ENCODE data around the gene C19orf33.
"Not testable (repeated sequence)": the region's sequence is repeated elsewhere in the genome, so short reads cannot be mapped to it uniquely, and the experiment has no call there.

Gene C19orf33

GRCh38 chr19:38339011-38339410, 35.0 kb downstream of the C19orf33 start:
- not testable (repeated sequence) for DNase-seq (ENCODE audit: low spot score)

DNA sequence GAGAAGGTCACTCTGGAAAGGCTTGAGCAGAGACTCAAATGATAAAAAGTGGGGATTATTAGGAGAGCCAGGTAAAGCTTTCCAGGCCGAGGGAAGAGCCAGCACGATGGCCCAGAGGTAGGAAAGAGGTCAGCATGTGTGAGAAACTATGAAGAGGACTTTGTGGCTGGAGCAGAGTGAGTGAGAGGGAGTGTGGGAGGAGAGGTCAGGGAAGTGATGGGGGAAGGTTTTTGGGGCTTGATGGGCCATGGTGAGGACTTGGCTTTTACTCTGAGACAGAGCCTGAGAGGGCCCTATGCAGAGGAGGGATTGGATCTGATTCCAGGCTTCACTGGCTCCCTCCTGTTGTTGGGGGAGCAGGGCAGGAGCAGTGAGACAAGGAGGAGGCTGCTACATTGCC, 36.9 kb downstream of the C19orf33 start:
- DNase-seq (ENCODE audit: low spot score), result no peak

GRCh38 chr19:38346837-38347236, 42.8 kb downstream of the C19orf33 start:
- no peak for DNase-seq (ENCODE audit: low spot score)

- no peak for DNase-seq (ENCODE audit: low spot score)
Observed at GRCh38 chr19:38350883-38351282, 46.8 kb downstream of the C19orf33 start.

GRCh38 chr19:38351865-38352395, 47.9 kb downstream of the C19orf33 start:
- no peak for DNase-seq (ENCODE audit: low spot score)

DNA sequence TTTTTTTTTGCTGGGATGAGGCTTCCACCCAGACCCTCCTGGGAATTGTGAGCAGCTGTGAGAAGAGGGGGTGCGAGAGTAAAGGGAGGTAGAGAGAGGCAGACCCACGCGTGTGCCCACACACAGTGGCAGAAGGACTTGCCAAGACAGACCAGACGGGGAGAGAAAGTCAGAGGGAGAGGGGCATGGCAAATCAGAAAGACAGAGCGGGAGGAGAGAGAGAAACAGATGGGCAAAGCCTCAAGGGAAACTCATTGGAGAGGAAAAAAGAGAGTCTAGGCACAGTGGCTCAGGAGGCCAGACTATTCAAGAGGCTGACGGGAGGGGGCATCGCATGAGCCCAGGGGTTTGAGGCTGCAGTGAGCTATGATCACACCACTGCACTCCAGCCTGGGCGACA, 48.6 kb downstream of the C19orf33 start:
- no peak for DNase-seq (ENCODE audit: low spot score)
